ENCODE data around the gene RETN.
A peak's percentile ranks its signal among the peaks of the same experiment; 100 is the strongest.
"Not testable (repeated sequence)": the region's sequence is repeated elsewhere in the genome, so short reads cannot be mapped to it uniquely, and the experiment has no call there.

Gene RETN

DNA sequence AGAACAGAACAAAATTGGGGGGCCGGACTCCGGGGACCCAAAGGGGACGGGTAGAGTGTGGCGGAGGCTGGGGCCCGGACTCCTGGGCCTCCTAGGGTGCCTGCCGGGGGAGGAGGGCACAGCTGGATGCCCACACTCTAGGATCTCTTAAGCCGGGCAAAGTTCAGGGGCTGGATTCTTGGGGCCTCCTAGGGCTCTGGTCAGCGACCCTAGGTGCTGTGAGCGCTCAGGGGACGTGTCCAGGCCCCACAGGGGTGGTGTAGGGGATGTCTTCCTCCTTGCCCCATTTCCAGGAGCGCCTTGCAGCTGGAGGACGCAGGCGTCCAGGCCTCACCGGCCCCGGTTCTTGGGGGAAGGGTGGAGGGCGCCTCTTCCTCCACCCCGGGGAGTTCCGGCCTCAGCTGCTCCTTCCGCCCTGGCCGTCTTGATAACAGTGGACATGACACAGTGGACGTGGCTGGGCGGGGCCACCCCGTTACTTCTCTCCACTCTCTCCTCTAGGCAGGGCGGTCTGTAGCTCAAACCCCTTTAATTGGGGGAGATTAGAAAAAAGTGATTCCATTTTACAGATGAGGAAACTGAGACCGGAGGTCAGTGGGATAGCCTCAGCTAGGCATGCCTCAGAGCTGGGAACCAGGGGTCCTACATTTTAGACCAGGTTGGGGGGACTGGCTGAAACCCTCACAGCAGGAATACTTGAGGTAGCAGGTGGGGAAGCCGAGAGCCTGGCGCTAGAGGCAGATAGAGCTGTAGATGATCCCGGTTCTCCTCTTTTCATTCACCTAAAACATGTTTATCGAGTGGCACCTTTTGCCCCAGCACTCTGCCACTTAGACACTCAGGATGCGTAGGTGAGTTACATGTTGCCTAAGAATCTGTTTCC lies 31.2 kb upstream of the RETN start:
- peak; percentile 10 for DNase-seq (ENCODE audit: low spot score)

DNA sequence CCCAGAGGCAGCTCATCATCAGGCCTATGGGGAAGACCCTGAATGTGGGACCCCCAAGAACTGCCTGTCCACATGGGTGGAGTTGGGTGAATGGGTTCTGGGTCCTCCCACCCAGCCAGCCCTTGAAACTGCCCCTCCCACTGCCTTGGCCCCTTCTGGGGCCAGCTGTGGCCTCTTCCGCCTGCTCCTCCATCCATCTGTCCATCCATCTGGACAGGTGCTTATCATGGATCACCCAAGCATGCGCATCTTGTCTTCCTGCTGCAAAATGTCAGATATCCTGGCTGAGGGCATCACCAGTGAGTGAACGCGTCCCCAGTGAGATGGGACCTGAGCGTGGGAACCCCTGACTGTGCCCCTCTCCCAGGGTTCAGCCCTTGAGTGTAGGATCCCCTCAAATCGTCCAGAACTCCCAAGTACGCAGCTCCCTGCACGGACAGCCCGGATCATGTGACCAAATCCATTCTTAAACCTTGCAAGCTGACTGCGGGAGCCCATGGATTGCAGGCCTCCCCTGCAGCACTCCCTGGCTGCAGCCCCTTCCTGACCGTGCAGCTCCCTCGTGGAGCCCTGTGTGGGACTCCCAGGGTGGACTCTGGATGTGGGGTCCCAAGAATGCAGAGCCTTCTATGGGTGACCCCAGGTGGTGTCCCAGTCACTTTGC lies 29.9 kb upstream of the RETN start:
- DNase-seq (ENCODE audit: low spot score) = no peak

DNA sequence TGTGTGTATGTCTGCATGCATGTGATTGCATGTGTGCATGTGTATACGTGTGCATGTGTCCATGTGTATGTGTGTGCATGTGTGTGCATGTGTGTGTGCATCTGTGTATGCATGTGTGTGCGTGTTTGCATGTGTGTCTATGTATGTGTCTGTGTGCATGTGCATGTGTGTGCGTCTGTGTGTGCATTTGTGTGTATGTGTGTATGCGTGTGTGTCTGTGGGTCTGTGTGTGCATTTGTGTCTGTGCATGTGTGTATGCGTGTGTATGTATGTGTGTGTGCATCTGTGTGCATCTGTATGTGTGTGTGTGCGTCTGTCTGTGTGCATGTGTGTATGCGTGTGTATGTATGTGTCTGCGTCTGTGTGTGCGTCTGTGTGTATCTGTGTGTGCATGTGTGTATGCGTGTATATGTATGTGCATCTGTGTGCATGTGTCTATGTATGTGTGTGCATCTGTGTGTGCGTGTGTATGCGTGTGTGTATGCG lies 28.9 kb upstream of the RETN start:
- DNase-seq (ENCODE audit: low spot score) = no peak

DNA sequence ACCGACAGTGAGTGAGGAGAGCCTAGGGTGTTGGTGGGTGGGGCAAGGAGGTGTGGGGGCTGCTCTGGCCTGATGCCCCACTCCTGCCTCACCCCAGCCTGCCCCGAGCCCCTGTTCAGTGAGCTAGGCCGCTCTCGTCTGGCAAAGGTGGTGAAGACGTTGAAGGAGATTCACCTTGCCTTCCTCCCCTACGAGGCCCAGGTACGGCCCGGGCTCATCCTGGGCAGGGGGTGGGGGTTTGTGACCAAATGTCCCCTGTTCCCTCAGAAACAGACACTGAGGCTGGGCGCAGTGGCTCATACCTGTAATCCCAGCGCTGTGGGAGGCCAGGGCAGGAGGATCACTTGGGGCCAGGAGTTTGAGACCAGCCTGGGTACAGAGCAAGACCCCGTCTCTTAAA lies 28.0 kb upstream of the RETN start:
- no peak for DNase-seq (ENCODE audit: low spot score)

DNA sequence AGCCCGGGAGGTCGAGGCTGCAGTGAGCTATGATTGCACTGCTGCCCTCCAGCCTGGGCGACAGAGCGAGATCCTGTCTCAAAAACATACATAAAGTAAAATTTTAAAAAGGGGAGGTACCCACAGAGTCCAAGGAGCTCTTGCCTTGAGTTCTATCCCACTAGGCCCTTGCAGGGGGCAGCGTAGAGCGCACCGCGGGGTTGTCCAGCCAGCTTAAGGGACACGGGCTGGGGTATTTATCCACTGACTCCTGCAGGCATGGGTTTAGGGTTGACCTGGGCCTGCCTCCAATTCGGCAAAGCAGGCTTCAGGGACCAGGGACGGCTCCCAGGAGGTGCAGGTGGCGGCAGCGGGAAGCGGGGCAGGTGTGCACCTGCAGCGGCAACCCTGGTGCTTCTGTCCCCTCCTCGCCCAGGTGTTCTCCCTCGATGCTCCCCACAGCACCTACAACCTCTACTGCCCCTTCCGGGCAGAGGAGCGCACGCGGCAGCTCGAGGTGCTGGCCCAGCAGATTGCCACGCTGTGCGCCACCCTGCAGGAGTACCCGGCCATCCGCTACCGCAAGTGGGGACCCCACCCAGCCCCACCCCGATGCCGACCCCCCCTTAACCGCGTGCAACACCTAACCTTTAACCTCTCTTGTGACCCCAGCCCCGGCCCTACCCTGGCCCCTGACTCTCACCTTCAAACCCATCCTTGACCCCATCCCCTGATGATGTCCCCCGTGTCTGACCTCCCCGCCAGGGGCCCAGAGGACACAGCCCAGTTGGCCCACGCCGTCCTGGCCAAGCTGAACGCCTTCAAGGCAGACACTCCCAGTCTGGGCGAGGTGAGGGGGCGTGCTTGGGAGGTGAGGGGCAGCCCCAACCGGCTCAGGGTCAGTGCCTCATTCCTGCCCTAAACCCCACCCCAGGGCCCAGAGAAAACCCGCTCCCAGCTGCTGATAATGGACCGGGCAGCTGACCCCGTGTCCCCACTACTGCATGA lies 27.3 kb upstream of the RETN start:
- no peak for DNase-seq (ENCODE audit: low spot score)

DNA sequence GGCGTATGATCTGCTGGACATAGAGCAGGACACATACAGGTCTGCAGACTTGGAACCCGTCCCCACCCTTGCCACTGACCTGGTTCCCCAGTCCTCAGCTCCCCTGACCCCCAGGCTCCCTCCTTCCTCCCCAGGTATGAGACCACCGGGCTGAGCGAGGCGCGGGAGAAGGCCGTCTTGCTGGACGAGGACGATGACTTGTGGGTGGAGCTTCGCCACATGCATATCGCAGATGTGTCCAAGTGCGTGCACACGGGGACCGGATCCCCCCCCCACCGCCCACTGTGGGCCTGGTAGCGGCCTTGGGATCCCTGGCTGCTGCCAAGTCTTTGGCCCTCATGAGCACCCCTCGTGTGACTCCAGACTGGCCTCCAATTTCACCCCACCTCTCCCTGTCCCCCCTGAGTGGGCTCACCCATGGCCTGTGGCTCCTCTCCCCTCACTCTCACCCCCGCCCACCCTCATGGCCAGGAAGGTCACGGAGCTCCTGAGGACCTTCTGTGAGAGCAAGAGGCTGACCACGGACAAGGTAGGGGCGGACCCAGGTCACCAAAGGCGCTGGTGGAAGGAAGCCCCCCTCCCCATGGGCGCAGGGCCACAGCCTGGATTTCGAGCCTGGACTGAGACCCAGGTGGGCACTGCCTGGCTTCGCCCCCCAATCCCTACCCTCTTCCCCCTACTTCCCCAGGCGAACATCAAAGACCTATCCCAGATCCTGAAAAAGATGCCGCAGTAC lies 26.4 kb upstream of the RETN start:
- no peak for DNase-seq (ENCODE audit: low spot score)

DNA sequence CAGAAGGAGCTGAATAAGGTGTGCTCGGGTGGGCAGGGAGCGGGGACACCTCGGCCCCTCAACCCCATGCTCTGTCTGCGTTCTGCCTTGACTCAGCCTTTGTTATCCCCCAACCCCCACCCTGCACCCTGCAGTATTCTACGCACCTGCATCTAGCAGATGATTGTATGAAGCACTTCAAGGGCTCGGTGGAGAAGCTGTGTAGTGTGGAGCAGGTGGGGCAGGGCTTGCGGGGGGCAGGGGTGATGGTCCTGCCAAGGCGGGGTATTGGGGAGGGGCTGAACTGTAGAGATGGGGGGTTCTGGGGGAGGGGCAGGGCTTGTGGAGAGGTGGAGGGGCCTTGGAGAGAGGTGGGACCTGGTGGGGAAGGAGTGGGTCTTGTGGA lies 25.8 kb upstream of the RETN start:
- DNase-seq (ENCODE audit: low spot score) = no peak

DNA sequence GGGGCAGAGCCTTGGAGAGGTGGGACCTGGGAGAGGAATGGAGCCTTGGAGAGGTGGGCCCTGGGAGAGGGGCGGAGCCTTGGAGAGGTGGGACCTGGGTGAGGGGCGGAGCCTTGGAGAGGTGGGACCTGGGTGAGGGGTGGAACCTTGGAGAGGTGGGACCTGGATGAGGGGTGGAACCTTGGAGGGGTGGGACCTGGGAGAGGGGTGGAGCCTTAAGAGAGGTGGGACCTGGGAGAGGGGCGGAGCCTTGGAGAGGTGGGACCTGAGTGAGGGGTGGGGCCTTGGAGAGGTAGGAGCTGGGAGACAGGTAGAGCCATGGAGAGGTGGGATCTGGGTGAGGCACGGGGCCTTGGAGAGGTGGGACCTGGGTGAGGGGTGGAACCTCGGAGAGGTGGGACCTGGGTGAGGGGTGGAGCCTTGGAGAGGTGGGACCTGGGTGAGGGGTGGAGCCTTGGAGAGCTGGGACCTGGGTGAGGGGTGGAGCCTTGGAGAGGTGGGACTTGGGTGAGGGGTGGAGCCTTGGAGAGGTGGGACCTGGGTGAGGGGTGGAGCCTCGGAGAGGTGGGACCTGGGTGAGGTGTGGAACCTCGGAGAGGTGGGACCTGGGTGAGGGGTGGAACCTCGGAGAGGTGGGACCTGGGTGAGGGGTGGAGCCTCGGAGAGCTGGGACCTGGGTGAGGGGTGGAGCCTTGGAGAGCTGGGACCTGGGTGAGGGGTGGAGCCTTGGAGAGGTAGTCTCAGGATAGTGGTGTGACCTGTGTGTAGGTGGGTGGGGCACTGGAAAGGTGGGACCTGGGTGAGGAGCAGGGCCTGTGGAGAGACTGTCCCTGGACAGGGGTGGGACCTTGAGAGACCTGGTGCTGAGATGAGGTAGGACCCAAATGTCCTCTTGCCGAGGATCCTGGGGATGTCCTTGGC lies 25.0 kb upstream of the RETN start:
- not testable (repeated sequence) for DNase-seq (ENCODE audit: low spot score)

DNA sequence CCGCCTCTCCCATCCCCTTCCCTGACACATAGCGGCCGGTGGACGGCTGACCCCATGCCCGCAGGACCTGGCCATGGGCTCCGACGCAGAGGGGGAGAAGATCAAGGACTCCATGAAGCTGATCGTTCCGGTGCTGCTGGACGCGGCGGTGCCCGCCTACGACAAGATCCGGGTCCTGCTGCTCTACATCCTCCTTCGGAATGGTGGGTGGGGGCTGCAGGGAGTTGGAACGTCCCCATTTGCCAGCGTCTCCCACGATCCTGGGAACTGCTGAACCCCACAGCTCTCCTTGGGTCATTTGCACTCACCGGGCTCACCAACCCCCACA lies 24.3 kb upstream of the RETN start:
- no peak for DNase-seq (ENCODE audit: low spot score)

DNA sequence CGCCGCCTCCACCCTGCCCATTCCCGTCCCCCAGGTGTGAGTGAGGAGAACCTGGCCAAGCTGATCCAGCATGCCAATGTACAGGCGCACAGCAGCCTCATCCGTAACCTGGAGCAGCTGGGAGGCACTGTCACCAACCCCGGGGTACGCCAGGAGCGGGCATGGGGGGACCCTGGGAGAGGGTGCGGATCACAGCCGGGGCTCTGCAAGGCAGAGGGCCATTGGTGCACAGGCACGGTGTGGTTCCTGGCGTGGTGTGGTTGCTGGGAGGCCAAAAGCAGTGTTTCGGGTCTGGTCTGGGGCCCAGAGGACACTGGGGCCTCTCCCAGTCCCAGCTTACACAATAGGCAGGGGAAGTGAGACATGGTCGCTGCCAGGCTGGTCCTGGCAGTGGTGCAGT lies 23.7 kb upstream of the RETN start:
- no peak for DNase-seq (ENCODE audit: low spot score)

DNA sequence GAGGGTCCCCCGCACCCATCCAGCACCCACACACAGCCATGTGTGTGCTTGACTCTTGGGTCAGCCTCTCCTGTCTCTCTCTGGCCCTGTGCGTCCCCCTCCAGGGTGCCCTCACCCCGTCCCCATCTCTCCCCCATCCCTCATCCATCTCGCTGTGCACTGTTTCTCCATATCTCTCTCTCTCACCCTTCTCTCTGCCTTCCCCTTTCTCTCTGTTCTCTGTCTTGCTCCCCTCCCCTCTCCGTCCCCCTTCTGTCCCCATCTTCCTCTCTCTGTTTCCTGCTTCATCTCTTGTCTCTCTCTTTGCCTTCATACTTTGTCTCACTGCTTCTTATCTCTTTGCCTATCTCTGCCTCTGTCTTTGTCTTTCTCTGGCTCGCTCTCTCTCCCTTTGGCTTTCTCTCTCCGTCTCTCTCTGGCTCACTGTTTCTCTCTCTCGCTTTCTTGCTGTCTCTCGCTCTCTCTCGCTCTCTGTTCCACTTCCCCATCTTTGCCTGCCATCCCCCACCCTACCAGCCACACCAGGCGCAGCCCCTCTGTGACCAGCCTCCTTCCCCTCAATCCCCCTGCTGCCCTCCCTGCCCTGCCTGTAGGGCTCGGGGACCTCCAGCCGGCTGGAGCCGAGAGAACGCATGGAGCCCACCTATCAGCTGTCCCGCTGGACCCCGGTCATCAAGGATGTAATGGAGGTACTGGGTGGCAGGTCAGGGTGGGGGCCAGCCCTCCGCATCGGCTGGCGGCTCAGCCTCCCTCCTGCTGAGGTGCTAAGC lies 23.0 kb upstream of the RETN start:
- DNase-seq (ENCODE audit: low spot score) = no peak

DNA sequence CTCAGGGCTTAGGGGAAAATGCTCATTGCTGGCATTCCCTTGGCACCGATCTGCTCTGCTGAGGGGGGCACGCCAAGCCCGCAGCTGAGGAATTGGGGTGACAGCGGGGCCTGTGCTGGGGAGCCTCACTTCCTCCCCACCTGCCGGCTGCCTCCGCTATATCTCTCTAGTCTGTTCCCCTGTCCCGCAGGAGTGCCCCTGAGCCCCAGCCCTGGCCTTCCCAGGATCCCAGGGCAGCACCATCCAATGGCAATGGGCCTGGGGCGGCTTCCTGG lies 22.5 kb upstream of the RETN start:
- no peak for DNase-seq (ENCODE audit: low spot score)

DNA sequence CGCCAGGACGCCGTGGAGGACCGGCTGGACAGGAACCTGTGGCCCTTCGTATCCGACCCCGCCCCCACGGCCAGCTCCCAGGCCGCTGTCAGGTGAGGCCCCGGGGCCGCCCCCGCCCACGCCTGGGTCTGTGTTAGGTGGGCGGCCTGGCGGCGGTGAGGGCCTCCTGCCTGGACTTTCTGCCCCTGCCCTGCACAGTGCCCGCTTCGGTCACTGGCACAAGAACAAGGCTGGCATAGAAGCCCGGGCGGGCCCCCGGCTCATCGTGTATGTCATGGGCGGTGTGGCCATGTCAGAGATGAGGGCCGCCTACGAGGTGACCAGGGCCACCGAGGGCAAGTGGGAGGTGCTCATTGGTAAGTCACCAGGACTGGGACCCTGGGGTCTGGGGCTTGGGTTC lies 21.7 kb upstream of the RETN start:
- DNase-seq (ENCODE audit: low spot score) = no peak

DNA sequence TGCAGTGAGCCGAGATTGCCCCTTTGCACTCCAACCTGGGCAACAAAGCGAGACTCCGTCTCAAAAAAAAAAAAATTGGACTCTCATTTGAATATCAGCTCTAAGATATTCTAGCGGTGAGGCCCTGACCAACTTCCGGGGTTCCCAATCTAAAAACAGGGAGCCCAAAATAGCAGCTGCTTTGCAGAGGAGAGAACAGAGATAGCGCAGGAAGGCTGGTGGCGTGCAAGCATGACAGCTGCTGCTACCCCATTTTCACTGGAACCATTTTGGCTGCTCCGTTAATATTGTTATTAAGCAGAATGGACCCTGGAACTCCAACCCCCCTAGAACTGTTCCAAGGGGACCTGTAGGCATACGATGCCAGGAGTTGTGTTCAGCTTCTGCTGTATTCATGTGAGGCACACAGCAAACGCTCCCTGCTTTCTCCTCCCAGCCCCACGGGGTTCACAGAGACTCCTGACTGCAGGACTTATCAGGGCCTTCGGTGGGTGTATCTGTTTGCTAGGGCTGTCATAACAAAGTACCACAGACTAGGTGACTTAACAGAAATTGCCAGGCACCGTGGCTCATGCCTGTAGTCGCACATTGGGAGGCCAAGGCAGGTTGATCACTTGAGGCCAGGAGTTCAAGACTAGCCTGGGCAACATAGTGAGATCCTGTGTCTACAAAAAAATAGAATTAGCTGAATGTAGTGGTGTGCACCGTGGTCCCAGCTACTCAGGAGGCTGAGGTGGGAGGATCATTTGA lies 20.4 kb upstream of the RETN start:
- no peak for DNase-seq (ENCODE audit: low spot score)

DNA sequence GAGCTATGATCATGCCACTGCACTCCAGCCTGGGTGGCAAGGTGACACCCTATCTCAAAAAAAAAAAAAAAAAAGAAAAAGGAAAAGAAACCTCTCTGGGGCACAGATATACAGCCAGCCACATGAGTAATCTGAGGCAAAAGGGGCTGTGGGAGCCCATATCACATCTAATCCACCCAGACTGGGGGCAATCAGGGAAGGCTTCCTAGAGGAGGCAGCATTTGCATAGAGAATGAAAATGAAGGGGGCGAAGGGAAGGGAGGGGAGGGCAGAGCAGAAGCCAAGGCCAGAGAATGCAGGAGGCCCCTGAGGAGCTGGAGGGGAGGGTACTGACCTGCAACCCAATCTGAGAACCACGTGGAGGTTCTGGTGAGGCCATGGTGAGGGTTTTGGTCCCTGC lies 18.7 kb upstream of the RETN start:
- no peak for DNase-seq (ENCODE audit: low spot score)

DNA sequence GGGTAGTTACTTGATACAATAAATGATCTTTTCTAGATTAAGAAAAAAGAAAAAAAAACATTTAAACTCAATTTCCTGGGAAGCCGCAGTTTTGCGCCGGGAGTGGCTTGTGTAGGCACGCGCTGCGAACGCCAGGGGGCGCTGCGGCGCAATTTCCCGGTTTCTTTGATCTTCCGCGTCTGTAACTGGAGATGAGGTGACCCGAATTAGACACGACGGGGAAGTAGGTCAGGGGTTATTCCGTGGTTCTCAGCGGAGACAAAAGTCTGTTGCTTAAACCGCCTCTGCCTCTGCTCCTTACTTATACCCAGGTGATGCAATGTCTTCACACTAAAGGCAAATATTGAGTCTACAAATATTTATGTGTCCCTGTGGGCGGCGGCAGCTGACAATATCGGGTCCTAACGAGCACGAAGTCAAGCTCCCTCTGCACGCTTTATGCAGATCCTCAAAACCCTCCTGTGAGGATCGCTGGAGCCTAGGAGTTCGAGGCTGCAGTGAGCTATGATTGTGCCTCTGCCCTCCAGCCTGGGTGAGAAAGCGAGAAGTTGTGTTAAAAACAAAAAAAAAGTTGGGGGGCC lies 16.7 kb upstream of the RETN start:
- DNase-seq (ENCODE audit: low spot score) = peak; percentile 87

DNA sequence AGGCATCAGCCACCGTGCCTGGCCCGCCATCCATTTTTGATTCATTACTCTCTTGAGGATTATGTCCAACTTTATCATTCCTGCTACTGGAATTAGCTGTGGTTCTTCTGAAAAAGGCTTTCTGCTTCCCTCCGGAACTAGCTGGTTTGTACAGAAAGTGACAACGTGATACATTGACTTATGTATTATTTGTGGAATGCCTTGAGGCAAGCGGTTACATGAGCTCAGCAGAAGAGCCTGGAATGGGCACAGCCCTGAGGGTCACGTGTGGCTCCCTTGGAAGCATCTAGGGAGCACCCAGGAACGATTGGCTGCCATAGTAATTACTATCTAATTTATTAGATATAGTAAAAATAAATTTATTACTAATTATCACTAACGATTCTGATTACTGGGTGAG lies 14.4 kb upstream of the RETN start:
- no peak for DNase-seq (ENCODE audit: low spot score)

DNA sequence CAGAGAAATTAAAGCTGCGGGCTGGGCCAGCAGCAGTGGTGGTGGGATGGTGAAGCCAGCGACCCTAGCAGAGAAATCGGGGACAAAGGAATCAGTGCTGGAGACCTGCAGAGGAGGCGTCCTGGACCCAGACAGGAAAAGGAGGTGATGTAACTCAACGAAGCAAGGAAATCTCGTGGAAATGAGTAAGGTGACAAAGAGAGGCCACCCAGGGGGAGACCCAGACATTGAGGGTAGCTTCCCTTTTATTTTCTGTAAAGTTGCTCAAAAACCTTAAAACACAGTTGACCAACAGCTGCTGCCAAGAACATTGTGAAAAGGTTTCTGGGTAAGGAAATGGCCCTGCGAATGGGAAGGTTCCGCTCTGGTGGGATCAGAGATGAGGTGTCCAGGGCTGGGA lies 13.3 kb upstream of the RETN start:
- no peak for DNase-seq (ENCODE audit: low spot score)

DNA sequence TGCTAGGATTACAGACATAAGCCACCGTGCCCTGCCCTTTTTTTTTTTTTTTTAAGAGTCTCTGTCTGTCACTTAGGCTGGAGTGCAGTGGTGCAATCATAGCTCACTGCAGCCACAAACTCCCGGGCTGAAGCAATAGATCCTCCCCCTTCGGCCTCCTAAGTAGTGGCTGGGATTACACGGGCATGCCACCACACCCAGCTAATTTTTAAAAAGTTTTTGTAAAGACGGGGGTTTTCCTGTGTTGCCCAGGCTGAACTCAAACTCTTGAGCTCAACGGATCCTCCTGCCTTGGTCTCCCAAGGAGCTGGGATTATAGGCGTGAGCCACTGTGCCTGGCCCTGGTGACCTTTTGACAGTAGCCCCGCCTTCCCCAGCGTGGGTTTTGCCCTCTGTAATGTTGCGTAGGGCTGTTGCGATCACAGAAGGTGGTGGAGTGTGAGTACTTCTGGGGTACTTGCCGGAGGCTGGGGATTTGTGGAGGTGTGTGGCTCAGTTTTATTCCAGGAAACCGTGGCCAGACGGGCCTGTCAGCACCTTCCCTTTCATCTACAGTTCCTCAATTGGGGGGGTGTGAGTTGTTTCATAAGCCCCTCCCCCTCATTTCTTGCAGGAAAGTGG lies 11.6 kb upstream of the RETN start:
- DNase-seq (ENCODE audit: low spot score) = peak; percentile 23

Measured in CD4-positive, alpha-beta T cell treated with Interleukin-2 at 100 ng/mL for 4 hours (primary cell).